H1 (cell line): Measurements from ENCODE around the gene MEF2C. TPM values are rescaled to one million over a fixed set of nuclear protein-coding genes. Genes with fewer than 3 reads are reported as not detected.

Source experiments
- ASH2L ChIP-seq: fragments of 200-600, 300-600 bp; sonication (generic); IDR thresholded peaks from one replicate; pipeline ENCODE4 v1.7.1; 2017; ENCODE audit warnings: low read length
- BACH1 ChIP-seq: IDR thresholded peaks from 2 replicates; pipeline ENCODE4 v1.6.1; 2012; ENCODE audit warnings: low read length, improper control_type of control experiment
- EGR1 ChIP-seq: IDR thresholded peaks from 2 replicates; pipeline ENCODE4 v1.6.1; 2011; ENCODE audit warnings: low read depth, low read length, borderline replicate concordance
- KDM5A ChIP-seq: fragments of 200-600 bp; IDR thresholded peaks from 2 replicates; pipeline ENCODE4 v1.7.1; 2012; ENCODE audit warnings: mild to moderate bottlenecking, low read length, inconsistent platforms, mixed read lengths
- SIX5 ChIP-seq: IDR thresholded peaks from 2 replicates; pipeline ENCODE4 v1.6.1; 2011; ENCODE audit warnings: mild to moderate bottlenecking, low read depth, low read length
- USF2 ChIP-seq: IDR thresholded peaks from 2 replicates; pipeline ENCODE4 v1.6.1; 2011; ENCODE audit warnings: low read length, improper control_type of control experiment
- ZNF274 ChIP-seq: IDR thresholded peaks from 2 replicates; pipeline ENCODE4 v1.7.0; 2012; ENCODE audit warnings: low read length, borderline replicate concordance; ENCODE audit errors: extremely low read depth
- polyA plus RNA-seq, 7 experiments: library from polyadenylated mRNA; depleted of rRNA in 3 of 7; stranded (reverse) in 5 of 7; unstranded in 2 of 7; fragments of >200 nt in 5 of 7; fragments of 200-250 nt in 2 of 7; gene quantifications; 1 replicate in 5 of 7; 2 replicates in 1 of 7; 4 replicates in 1 of 7; pipeline versions ENCODE4 v1.2.1 to v1.2.3, GENCODE V29; 2011 to 2013; ENCODE audit warnings: missing spikeins in 2 of 7, mixed read lengths in 2 of 7
- total RNA-seq: library from RNA; stranded (reverse); fragmentation: NEBNext Ultra II Directional; extraction: Animal tissue kit (Norgen Biotek cat#: 25700); gene quantifications from 2 replicates; pipeline ENCODE4 v1.2.1, GENCODE V29; 2021

MEF2C gene
- total and polyA plus RNA-seq, 2 of the 8 experiments (the other 6 are each of a cell fraction or from before 2014, with no cell fraction given): 0.59 to 0.99 TPM

GRCh38 chr5:88888291-88888690 is 5.3 kb upstream of the MEF2C start (continued):
- no peak for TF ChIP-seq USF2
- no peak for TF ChIP-seq KDM5A
- TF ChIP-seq SIX5: no peak
- no peak for TF ChIP-seq ZNF274
- TF ChIP-seq BACH1: no peak
- TF ChIP-seq EGR1: no peak
- no peak for TF ChIP-seq ASH2L
